ENCODE results near the gene OSCP1.

Gene OSCP1

GRCh38 chr1:36400825-36401601, 49.2 kb downstream of the OSCP1 start:
- DNase-seq, result peak; percentile 52 to 81

- DNase-seq, result no peak
Measured at GRCh38 chr1:36400514-36400824, 49.8 kb downstream of the OSCP1 start.

DNA sequence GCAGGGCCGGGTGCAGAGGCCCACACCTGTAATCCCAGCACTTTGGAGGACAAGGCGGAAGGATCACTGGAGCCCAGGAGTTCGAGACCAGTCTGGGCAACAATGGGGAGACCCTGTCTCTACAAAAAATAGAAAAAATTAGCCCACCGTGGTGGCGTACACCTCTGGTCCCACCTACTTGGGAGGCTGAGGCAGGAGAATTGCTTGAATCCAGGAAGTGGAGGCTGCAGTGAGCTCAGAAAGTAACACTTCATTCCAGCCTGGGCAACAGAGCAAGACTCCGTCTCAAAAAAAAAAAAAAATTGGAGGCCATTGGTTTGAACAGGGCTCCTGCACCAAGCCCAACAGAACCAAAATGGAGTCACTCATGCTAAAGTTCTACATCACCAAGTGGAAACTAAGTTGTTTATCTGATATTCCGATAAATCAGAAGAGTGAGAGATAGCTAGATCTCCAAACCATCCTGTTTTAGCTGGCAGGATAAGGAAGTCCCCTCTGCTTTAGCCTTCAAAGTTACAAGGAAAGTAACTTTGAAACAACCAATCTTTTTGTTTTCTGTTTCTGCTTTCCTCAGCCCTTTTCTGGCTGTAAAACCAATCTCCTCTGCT, 51.8 kb downstream of the OSCP1 start:
- no peak for DNase-seq

DNA sequence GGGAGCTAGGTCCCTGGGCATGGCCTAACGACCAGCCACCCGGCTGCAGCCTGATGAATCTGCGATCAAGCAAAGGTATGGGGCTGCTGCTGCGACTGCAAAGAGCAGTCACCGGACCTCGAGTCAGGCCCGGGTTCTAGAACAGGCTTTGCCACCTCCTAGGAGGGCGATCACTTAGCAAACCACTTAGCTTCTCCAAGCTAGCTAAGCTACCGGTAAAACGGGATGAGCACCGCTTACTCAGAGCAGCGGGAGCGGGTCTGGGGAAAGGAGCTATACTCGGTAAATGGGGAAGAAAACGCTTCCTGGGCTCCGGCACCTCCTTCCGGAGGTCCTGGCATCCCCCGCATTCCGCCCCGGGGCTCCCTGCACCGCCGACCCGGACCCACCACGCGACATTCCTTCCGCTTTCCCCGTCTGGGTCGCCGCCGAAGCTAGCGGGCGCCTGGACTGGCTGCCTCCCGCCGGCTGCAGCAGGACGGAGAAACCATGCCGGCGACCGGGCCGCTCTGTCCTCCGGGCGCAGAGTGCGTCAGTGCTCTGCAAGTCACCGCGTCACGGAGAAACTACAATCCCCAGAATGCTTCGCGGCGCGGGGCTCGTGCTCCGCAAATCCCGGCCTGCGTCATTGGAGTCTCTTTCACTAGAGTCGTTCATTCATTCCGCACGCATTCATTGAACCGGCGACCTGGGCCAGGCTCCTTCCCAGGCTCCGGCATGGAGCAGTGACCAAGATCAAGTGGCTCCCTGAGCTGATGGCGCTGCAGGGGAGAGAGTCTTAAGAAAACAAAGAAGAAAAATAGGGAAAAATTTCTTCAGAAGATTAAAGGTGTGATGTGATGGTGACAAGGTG, 52.6 kb downstream of the OSCP1 start, which contains the start of gene LSM10:
TSS of gene LSM10 (minus strand) at position 531 of the 853 bp plus-strand sequence. CDS start 3,779 bp downstream, outside the sequence.
- DNase-seq, result peak; percentile 91 to 92

GRCh38 chr1:36397083-36397377, 53.2 kb downstream of the OSCP1 start:
- DNase-seq, result peak in 1 of 2 donors; percentile 27

GRCh38 chr1:36396359-36396758, 53.9 kb downstream of the OSCP1 start:
- no peak for DNase-seq

DNA sequence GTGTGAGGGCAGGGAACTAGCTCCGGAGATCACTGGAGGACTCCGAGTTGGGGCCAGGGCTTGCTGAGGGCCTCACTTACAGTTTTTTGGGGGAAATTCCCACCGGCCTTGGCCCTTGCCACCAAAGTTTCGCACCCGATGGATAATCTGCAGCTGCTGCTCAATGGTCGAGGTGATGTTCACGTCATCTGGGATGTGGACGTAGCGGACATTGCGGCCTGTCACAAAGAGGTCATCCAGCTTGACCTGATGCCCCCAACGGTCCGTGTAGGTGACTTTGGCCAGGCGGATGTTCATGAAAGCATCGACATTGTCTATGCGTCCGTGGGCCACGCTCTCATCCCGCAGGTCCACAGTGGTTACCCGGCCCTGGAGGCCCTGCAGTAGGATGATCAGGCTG, 56.6 kb downstream of the OSCP1 start:
- DNase-seq, result no peak

GRCh38 chr1:36392836-36393235, 57.4 kb downstream of the OSCP1 start:
- DNase-seq, result no peak

- no peak for DNase-seq
Measured at GRCh38 chr1:36391271-36391670, 59.0 kb downstream of the OSCP1 start.

- no peak for DNase-seq
Measured at GRCh38 chr1:36390411-36390810, 59.8 kb downstream of the OSCP1 start.

DNA sequence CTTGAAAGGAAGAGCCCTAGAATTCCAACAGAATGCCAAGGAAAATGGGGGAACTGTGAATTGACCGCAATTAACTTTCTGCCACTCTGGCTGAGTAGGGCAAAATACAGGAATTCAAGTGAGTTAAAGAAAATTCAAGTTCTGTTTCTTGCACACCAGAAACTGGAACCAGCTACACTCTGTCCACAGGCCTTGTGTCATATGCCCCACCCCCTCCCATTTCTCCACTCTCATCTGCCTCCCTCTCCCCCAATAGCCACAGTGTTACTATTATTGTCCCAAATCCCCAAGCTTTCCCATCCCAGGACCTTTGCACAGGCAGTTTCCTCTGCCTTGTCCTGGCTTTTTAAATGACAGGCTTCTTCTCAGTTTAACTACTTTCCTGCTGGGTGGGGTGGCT, 60.3 kb downstream of the OSCP1 start:
- DNase-seq, result no peak

DNA sequence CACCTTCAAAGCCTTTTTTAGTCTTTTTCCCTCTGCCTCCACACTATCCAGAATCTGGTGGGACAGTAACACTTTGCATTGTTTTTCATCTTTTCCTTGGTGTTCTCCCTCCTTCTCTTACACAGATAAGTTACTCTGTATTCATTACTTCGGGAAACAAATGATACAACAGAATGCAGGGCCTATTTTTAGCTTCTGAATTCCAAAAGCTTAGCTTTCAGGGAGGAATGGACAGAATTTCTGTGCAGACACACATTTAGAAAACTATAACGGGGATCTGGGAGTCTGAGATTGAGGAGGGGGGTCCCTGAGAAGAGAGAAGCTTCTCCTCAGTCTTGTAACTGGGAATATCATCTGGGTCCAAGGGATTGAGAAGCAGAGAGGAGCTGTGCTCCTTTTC, 61.0 kb downstream of the OSCP1 start:
- DNase-seq, result no peak

GRCh38 chr1:36387141-36387949, 62.9 kb downstream of the OSCP1 start:
- DNase-seq, result peak in 1 of 2 donors; percentile 45

DNA sequence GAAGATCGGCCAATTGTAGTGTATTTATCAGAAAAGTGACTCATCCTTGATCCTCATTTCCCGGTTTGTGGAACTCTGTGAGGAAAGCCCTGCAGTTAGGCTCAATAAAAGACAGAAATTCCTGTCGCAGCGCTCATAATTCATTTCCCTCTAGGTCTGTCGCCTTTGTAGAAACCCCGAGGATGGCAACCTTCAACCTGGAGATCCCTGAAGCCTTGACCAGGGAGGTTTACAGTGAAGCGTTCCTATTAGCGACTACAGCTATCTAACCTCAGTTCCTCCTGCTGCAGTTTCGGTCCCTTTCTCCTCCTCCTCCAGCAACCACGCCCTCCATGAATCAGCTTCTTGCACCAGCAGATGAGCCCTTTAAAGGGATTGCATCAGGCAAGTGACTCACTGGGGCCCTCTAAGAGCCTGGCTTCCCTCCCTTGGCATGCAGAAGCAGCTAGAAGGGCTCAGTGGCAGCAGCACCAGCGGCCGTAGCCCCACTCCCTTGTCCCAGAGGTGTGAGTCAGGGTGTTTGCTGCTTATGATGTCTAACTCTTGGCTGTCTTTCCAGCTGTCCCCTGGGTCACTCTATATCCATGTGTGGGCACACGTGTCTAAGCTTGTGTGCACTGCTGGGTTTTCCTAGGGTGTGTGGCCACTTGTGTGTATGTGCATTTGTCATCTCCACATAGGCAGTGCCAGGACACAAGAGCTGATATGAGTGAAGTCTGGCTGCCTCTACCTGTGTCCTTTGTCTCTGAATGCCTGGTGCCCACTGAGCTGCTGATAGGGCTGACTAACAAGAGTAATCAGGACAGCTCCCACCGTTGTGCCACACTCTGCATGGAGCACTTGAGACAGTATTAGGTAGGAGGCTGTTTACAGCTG, 63.7 kb downstream of the OSCP1 start:
- DNase-seq, result peak; percentile 85 to 93

DNA sequence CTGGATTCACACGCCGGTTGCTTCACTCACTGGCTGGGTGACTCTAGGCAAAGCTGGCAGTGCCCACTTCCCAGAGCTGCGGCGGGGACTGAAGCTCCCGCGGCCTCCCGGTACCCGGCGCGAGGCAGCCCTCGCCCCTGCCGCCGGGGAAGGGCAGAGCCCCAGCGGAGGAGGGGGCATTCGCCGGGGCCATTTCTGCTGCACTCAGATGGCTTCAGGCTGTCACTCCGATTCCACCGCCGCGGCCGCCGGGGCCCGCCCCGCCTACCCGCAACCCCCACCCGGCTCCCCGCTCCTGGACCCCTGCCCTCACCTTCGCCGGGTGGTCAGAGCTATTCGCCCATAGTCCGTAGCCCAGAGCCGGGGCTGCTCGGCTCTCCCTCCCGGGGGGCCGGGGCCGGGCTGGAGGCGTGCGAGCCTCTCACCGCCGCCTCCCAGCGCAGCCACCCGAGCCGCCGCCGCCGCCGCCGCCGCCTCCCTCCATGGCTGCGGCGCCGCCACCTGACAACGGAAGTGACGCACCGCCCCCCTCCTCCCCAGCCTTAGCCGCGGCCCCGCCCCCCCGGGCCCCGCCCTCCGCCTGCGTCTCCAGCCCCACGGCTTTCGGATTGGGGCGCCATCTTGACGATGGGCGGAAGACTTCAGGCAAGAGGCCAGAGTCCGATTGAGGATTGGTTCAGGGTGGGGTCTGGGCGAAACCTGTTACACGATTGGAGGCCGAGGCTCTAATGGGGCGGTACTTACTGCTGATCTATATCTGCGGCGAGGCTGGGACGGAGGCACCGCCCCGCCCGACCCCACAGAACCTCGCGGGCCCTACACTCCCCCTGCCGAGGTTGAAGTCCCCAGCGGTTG, 64.6 kb downstream of the OSCP1 start, which contains the start of gene STK40:
TSS of gene STK40 (minus strand) at position 515 of the 855 bp plus-strand sequence. CDS start 24,592 bp downstream, outside the sequence.
- peak; percentile 99 for DNase-seq

DNA sequence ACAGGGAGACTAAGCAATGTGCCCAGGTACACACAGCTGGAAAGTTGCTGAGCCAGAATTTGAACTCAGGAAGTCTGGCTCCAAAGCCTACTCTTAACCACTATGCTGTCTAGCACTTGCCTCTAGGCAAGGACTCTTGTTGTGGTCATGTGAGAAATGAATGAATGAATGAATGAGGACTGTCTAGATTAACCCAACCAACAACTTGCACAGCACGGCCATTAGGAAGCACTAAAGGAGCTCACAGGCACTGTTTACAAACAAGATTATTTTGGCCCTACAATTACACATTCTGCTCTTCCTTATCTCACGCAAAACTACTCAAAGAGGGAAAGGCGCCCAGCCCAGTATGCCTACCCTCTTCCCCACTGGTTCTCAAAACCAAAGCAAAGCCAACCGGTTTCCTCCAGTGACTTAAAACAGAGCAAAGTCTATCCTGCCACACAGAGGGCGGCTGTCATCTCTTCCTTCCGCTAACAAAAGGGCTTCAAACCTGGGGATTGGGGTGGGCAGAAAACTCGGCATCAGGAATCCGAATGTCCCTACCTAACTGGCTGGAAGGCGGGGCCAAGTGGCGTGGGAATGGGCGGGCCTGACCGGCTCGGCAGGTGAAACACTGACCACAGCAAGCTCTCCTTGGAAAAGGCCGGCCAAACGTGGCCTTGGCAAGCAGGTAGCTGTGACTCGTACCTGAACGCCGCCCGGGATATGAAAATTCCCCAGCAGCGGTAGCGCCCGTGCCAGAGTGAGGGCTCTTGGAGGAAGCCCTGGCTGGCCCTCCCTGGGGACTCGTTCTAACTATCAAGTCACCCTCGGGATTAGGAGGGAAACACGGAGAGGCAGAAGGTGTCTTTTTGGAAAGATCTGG, 65.5 kb downstream of the OSCP1 start:
- peak; percentile 35 to 58 for DNase-seq

DNA sequence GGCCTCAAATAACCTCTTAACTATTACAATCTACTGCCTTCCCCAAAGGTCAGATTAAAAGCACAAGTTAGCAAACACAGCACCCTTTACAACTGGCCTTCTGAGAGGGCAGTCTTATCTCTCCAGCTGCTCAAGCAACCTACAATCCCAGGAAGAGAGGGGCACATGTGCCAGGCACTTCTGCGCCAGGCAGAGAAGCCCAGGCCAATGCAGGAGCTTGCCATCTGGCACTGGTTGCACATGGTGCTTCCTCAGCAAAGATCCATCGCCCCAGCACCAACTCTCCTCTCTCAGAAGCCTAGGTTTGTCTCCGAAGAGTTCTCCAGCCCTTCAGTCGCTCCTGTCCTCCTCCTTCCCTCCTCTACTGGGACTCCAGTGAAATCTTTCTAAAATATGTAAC, 67.0 kb downstream of the OSCP1 start:
- DNase-seq, result no peak

GRCh38 chr1:36382669-36383068, 67.6 kb downstream of the OSCP1 start:
- DNase-seq, result no peak

GRCh38 chr1:36382231-36382630, 68.0 kb downstream of the OSCP1 start:
- no peak for DNase-seq

- no peak for DNase-seq
Measured at GRCh38 chr1:36381405-36381804, 68.8 kb downstream of the OSCP1 start.

Measured in CD4-positive, alpha-beta T cell treated with Interleukin-1 beta for 1 hour (primary cell).